Brain microvascular endothelial cell (primary cell): ENCODE data around the gene MYO1B.

Experiments used
- DNase-seq: peaks from one replicate; pipeline ENCODE4 v3.0.0-alpha.2; 2020
- H3K27ac ChIP-seq: fragments of 250-450 bp; sonication (Bioruptor Pico); 2 replicates; pipeline ENCODE4 v1.5.1; 2020; ENCODE audit warnings: mild to moderate bottlenecking, moderate library complexity
- H3K27me3 ChIP-seq: fragments of 250-450 bp; sonication (Bioruptor Pico); replicated peaks from 2 replicates; pipeline ENCODE4 v1.5.1; 2020; ENCODE audit warnings: mild to moderate bottlenecking
- H3K36me3 ChIP-seq: fragments of 250-450 bp; sonication (Bioruptor Pico); replicated peaks from 2 replicates; pipeline ENCODE4 v1.5.1; 2020; ENCODE audit warnings: mild to moderate bottlenecking
- H3K4me3 ChIP-seq: 2 replicates; pipeline ENCODE4 v1.5.1; 2011; ENCODE audit warnings: low read depth, mild to moderate bottlenecking, control low read depth, low read length, moderate library complexity
- CTCF ChIP-seq: IDR thresholded peaks from 2 replicates; pipeline ENCODE4 v1.5.1; 2011; ENCODE audit warnings: low read depth, mild to moderate bottlenecking, moderate library complexity, low read length, control low read depth, inconsistent platforms; ENCODE audit errors: missing control alignments
- in situ Hi-C: cut with HindIII; loops from 2 replicates; pipeline ENCODE4 v1.10.0; 2017; ENCODE audit warnings: low sequenced_read_pairs, low pct_ligation_motif_present

MYO1B gene

GRCh38 chr2:191410646-191411436, 165.6 kb downstream of the MYO1B start:
- DNase-seq = no peak
- no peak for TF ChIP-seq CTCF
- Histone ChIP-seq H3K27ac (no peak overlapping the region), H3K27me3 (no peaks in the 10 kb centered on the region), H3K36me3 (peaks cover 54% of the 10 kb centered on the region), H3K4me3 (no peak overlapping the region)
- in situ Hi-C loops = no loop called here

GRCh38 chr2:191411472-191411871, 166.3 kb downstream of the MYO1B start:
- in situ Hi-C loops = no loop called here
- Histone ChIP-seq H3K27ac (no peak overlapping the region), H3K36me3 (peaks cover 60% of the 10 kb centered on the region), H3K27me3 (no peaks in the 10 kb centered on the region), H3K4me3 (no peak overlapping the region)
- no peak for TF ChIP-seq CTCF
- DNase-seq = no peak

- TF ChIP-seq CTCF = no peak
- Histone ChIP-seq H3K36me3 (peaks cover 60% of the 10 kb centered on the region), H3K27ac (no peak overlapping the region), H3K4me3 (no peak overlapping the region), H3K27me3 (no peaks in the 10 kb centered on the region)
- in situ Hi-C loops = no loop called here
- no peak for DNase-seq
Observed at GRCh38 chr2:191412353-191412752, 167.1 kb downstream of the MYO1B start.

GRCh38 chr2:191415101-191415500, 169.9 kb downstream of the MYO1B start:
- H3K4me3 ChIP-seq = no peak overlapping the region
- in situ Hi-C loops = no loop called here

GRCh38 chr2:191415858-191416257, 170.7 kb downstream of the MYO1B start:
- in situ Hi-C loops = no loop called here
- no peak for DNase-seq
- Histone ChIP-seq H3K4me3 (no peak overlapping the region), H3K27me3 (no peaks in the 10 kb centered on the region), H3K36me3 (peaks cover 39% of the 10 kb centered on the region), H3K27ac (no peak overlapping the region)
- no peak for TF ChIP-seq CTCF

More at GRCh38 chr2:191415101-191415500, 169.9 kb downstream of the MYO1B start:
- H3K27me3 ChIP-seq = no peaks in the 10 kb centered on the region
- TF ChIP-seq CTCF = no peak
- H3K36me3 ChIP-seq = peaks cover 41% of the 10 kb centered on the region
- DNase-seq = no peak
- no peak overlapping the region for H3K27ac ChIP-seq

- no peak for TF ChIP-seq CTCF
- H3K27ac ChIP-seq = no peak overlapping the region
- in situ Hi-C loops = no loop called here
- no peak overlapping the region for H3K4me3 ChIP-seq
- no peaks in the 10 kb centered on the region for H3K27me3 ChIP-seq
- peaks cover 27% of the 10 kb centered on the region for H3K36me3 ChIP-seq
- DNase-seq = no peak
Observed at GRCh38 chr2:191417746-191418145, 172.5 kb downstream of the MYO1B start.
